Fibroblast of gingiva (primary cell): ENCODE results near the gene TNFRSF19.

Experiments
- DNase-seq: peaks from one replicate; pipeline ENCODE4 v3.0.0-alpha.2; 2011; ENCODE audit warnings: low read depth

Gene TNFRSF19

GRCh38 chr13:23628765-23629565 lies 58.8 kb downstream of the TNFRSF19 start:
- DNase-seq: no peak

GRCh38 chr13:23629566-23630272 lies 59.5 kb downstream of the TNFRSF19 start:
- no peak for DNase-seq

GRCh38 chr13:23630349-23631093 lies 60.3 kb downstream of the TNFRSF19 start:
- DNase-seq: no peak

GRCh38 chr13:23631311-23632047 lies 61.3 kb downstream of the TNFRSF19 start:
- no peak for DNase-seq

- no peak for DNase-seq
Observed at GRCh38 chr13:23632048-23632582, 61.9 kb downstream of the TNFRSF19 start.

GRCh38 chr13:23632741-23633140 lies 62.5 kb downstream of the TNFRSF19 start:
- DNase-seq: no peak

- DNase-seq: no peak
Observed at GRCh38 chr13:23634897-23635296, 64.7 kb downstream of the TNFRSF19 start.

- DNase-seq: no peak
Observed at GRCh38 chr13:23636360-23636759, 66.1 kb downstream of the TNFRSF19 start.

GRCh38 chr13:23637829-23638228 lies 67.6 kb downstream of the TNFRSF19 start:
- no peak for DNase-seq

- DNase-seq: no peak
Observed at GRCh38 chr13:23639674-23640073, 69.5 kb downstream of the TNFRSF19 start.

- no peak for DNase-seq
Observed at GRCh38 chr13:23642110-23642509, 71.9 kb downstream of the TNFRSF19 start.

GRCh38 chr13:23643338-23644125 lies 73.3 kb downstream of the TNFRSF19 start:
- no peak for DNase-seq

- DNase-seq: peak; percentile 7
Observed at GRCh38 chr13:23644126-23644419, 73.9 kb downstream of the TNFRSF19 start.

- peak; percentile 5 for DNase-seq
Observed at GRCh38 chr13:23644527-23645138, 74.4 kb downstream of the TNFRSF19 start.

GRCh38 chr13:23645851-23646250 lies 75.6 kb downstream of the TNFRSF19 start:
- DNase-seq: no peak

GRCh38 chr13:23651439-23651838 lies 81.2 kb downstream of the TNFRSF19 start:
- no peak for DNase-seq

GRCh38 chr13:23651887-23652286 lies 81.7 kb downstream of the TNFRSF19 start:
- DNase-seq: no peak

- DNase-seq: no peak
Observed at GRCh38 chr13:23652909-23653726, 82.9 kb downstream of the TNFRSF19 start.
